Aorta (tissue), 5 donors: ENCODE data around the gene HEPHL1. TPM values are rescaled to one million over a fixed set of nuclear protein-coding genes. Genes with fewer than 3 reads are reported as not detected.
"Not testable (repeated sequence)": the region's sequence is repeated elsewhere in the genome, so short reads cannot be mapped to it uniquely, and the experiment has no call there.

ENCODE experiments used
- ATAC-seq: fragments of 200-7000 bp; cut with Tn5 transposase; one replicate; pipeline ENCODE4 v1.9.1; 2022; ENCODE audit warnings: moderate library complexity; ENCODE audit not compliant: low FRiP score
- DNase-seq, 2 donors: peaks; one replicate each; pipeline ENCODE4 v3.0.0-alpha.2; 2020
- H3K27ac ChIP-seq, 2 donors: one replicate each; pipeline ENCODE4 v1.5.1; 2013; ENCODE audit warnings: low read length in 2 of 2, mild to moderate bottlenecking in 2 of 2, moderate library complexity in 2 of 2, control low read depth in 1 of 2, inconsistent platforms in 1 of 2, low read depth in 1 of 2
- H3K27me3 ChIP-seq, 2 donors: one replicate each; pipeline ENCODE4 v1.6.1; 2013; ENCODE audit warnings: control low read depth in 1 of 2, low read length in 1 of 2, mild to moderate bottlenecking in 1 of 2, moderate library complexity in 1 of 2; ENCODE audit not compliant: insufficient read depth in 2 of 2, control insufficient read depth in 1 of 2
- H3K36me3 ChIP-seq, 2 donors: one replicate each; pipeline ENCODE4 v1.6.1; 2013; ENCODE audit warnings: control low read depth in 1 of 2, low read length in 1 of 2, mild to moderate bottlenecking in 1 of 2; ENCODE audit not compliant: insufficient read depth in 2 of 2, control insufficient read depth in 1 of 2
- H3K4me1 ChIP-seq, 2 donors: one replicate each; pipeline ENCODE4 v1.6.1; 2013; ENCODE audit warnings: low read length in 2 of 2, control low read depth in 1 of 2, mild to moderate bottlenecking in 1 of 2, moderate library complexity in 1 of 2; ENCODE audit not compliant: insufficient read depth in 2 of 2, control insufficient read depth in 1 of 2
- H3K4me3 ChIP-seq, 2 donors: one replicate each; pipeline ENCODE4 v1.5.1; 2013; ENCODE audit warnings: low read length in 2 of 2, control low read depth in 1 of 2, mild to moderate bottlenecking in 1 of 2
- H3K9me3 ChIP-seq: one replicate; pipeline ENCODE4 v1.6.1; 2013; ENCODE audit warnings: mild to moderate bottlenecking, low read length; ENCODE audit not compliant: control insufficient read depth
- WGBS, 2 donors: extraction: QIAGEN DNeasy Blood & Tissue Kit; methylation state at CpG; one replicate each; pipeline ENCODE4 v1.1.7; 2013; 5-methylcytosine and 5-hydroxymethylcytosine counted together
- intact Hi-C, 2 donors: fragments of 100-400 bp; cut with DNase I; formaldehyde crosslinking; loops; one replicate each; pipeline versions ENCODE4 v1.14.2 to v1.15.0; 2022
- polyA plus RNA-seq, 2 donors: library from polyadenylated mRNA; stranded (reverse); fragments of 200-250 nt; gene quantifications; one replicate each; pipeline ENCODE4 v1.2.3, GENCODE V29; 2013
- total RNA-seq, 2 donors: library from RNA; stranded (reverse); fragmentation: NEBNext Ultra II Directional; extraction: Animal tissue kit (Norgen Biotek cat#: 25700); gene quantifications; one replicate each; pipeline ENCODE4 v1.2.1, GENCODE V29; 2021
- donor health status: healthy with polysubstance abuse.
- donor health status: Bipolar disorder and iron deficiency.
- donor health status: DM: no; HTN: no; CAD: no.
- donor health status: DM: no; HTN: no; CAD: no.
- donor health status: DM: yes; HTN: yes; CAD: no.

Gene HEPHL1
- total and polyA plus RNA-seq, 4 donors = 0.06 to 0.25 TPM; not detected in 2

DNA sequence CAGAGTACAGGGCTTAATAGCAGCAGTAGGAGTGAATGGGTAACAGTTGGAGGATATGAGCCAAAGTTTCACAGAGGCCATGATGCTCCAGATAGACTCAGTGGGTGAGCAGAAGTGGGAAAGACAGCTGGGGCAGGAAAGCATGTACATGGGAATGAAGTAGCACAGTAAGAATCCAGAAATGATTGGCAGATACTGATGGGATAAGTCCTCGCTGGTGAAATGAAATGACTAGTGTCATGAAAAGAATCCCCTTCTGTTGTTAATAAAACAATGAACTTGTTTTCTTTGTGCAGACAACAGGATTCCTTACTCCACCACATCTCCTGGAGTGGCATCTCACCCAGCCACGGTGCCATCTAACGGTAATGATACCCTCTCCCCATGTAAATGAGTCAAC, 90.1 kb downstream of the HEPHL1 start:
- no peak for DNase-seq
- no peak overlapping the region for H3K27ac ChIP-seq
- no peaks in the 10 kb centered on the region for H3K27me3 ChIP-seq
- H3K4me1 ChIP-seq = peaks cover 4 to 8% of the 10 kb centered on the region in 2 donors
- 47 to 55% methylated on average over 3 of the region's 3 CpGs for WGBS, 2 donors
- H3K4me3 ChIP-seq = no peak overlapping the region
- intact Hi-C loops = no loop called here
- no peaks in the 10 kb centered on the region for H3K9me3 ChIP-seq
- no peaks in the 10 kb centered on the region for H3K36me3 ChIP-seq
- ATAC-seq = no peak

DNA sequence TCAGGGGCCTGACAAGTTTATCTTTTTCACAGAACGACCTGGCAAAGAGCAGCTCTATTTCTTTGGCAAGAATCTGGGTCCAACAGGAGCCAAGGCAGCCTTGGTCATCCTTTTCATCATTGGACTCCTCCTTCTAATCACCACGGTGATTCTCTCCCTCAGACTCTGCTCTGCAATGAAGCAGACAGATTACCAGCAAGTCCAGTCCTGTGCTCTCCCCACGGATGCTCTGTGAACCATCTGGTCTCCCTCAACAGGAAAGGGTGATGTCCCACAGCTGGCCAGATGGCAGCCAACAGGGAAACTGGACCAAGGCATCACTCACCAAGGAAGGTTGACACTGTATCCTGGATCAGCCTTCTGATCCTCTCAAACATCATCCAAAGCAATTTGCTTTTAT, 90.5 kb downstream of the HEPHL1 start:
- WGBS, 2 donors = 37 to 41% methylated on average over 3 of the region's 3 CpGs
- Histone ChIP-seq H3K4me1 (peaks cover 4 to 8% of the 10 kb centered on the region in 2 donors), H3K36me3 (no peaks in the 10 kb centered on the region), H3K27me3 (no peaks in the 10 kb centered on the region), H3K9me3 (no peaks in the 10 kb centered on the region), H3K27ac (peak overlapping the region; percentile 69 to 86), H3K4me3 (no peak overlapping the region)
- ATAC-seq (peak; percentile 44), DNase-seq (no peak)
- intact Hi-C loops = no loop called here

DNA sequence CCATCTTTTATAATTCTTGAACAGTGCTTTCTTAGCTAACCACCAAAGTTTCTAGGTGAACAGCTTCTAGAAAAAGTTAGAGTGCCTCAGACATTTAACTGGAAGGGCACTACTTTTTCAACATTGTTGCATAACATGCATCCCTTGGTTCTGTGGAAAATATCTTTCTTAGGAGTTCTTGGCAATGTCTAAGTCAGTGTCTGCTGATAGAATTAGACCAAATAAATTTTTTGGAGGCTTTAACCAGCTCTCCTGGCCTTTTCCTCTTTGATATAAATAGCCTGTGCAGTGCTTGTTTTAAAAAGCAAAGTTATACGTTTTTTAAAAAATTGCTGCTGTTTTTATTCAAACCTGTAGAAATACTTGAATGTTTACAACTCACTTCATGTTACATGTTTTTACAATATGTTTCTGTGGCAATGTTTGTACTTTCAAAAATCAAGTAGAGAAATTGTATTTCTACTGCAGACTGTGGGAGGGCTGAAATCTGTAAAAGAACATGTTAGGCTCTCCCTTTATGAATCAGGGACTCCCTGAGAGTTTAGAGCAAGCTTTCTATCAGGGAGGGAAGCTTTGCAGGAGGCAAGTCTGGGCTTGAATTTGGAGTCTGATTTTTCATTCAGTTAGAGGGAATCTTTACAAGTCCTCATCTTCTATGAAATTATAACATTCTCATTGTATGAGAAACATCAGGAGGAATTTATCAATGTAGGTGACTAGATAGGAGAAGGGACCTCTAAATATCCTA, 91.2 kb downstream of the HEPHL1 start:
- H3K4me3 ChIP-seq = no peak overlapping the region
- H3K36me3 ChIP-seq = no peaks in the 10 kb centered on the region
- H3K9me3 ChIP-seq = no peaks in the 10 kb centered on the region
- intact Hi-C loops = no loop called here
- peaks cover 4 to 8% of the 10 kb centered on the region in 2 donors for H3K4me1 ChIP-seq
- WGBS, 2 donors = 0 to 4% methylated on average over 1 of the region's 1 CpG
- no peaks in the 10 kb centered on the region for H3K27me3 ChIP-seq
- peak; percentile 69 for ATAC-seq
- H3K27ac ChIP-seq = no peak overlapping the region
- DNase-seq = no peak

DNA sequence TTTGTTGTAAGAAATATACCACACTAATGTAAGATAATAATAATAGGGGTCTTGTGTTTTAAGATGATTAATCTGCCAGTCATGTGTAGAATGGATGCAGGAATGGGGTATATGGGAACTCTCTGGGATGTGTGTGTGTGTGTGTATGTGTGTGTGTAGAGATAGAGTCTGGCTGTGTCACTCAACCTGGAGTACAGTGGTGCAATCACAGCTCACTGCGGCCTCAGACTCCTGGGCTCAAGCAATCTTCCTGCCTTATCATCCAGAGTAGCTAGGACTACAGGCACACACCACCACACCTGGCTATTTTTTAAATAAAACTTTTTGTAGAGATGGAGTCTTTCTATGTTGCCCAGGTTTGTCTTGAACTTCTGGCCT, 96.0 kb downstream of the HEPHL1 start:
- Histone ChIP-seq H3K4me1 (peaks cover 2% of the 10 kb centered on the region in 2 donors), H3K9me3 (no peaks in the 10 kb centered on the region)

DNA sequence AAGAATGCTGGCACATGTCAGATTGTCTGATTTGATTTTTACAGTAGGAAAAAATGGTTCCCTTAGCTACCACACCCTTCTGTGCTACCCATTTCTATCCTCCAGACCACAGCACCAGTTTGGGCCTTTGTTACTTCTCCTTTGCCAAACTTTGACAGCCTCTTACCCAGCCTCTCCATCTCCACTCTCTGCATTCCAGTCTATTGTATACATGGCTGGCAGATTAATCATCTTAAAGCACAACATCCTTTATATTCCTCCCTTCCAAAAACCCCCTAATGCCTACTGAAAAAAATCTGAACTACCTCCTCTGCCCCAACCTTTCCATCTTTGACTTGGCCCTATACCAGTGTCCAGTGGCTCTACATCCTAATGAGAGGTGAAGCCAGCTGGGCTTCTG, 96.7 kb downstream of the HEPHL1 start:
- H3K9me3 ChIP-seq = no peaks in the 10 kb centered on the region
- H3K4me3 ChIP-seq = no peak overlapping the region
- DNase-seq (no peak), ATAC-seq (no peak)
- intact Hi-C loops = no loop called here
- no peaks in the 10 kb centered on the region for H3K36me3 ChIP-seq
- no peak overlapping the region for H3K27ac ChIP-seq
- H3K27me3 ChIP-seq = no peaks in the 10 kb centered on the region
- peaks cover 2% of the 10 kb centered on the region in 2 donors for H3K4me1 ChIP-seq

More for the DNA sequence above, 96.0 kb downstream of the HEPHL1 start:
- WGBS, 2 donors = 98 to 100% methylated on average over 1 of the region's 1 CpG
- ATAC-seq (no peak), DNase-seq (no peak)
- intact Hi-C loops = no loop called here
- Histone ChIP-seq H3K27me3 (no peaks in the 10 kb centered on the region), H3K4me3 (no peak overlapping the region), H3K36me3 (no peaks in the 10 kb centered on the region), H3K27ac (no peak overlapping the region)

DNA sequence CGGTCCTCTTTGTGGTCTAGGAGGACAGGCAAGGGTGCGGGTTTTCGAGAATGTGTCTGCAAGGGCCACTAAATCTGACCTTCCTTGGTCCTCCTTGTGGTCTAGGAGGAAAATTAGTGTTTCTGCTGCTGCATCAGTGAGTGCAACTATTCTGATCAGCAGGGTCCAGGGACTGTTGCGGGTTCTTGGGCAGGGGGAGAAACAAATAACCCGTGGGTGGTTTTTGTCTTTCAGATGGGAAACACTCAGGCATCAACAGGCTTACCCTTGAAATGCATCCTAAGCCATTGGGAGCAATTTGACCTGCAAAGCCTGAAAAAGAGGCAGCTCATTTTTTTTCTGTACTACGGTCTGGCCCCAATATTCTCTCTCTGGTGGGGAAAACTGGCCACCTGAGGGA, 98.5 kb downstream of the HEPHL1 start:
- ATAC-seq, H3K9me3 ChIP-seq, H3K36me3 ChIP-seq, H3K27me3 ChIP-seq, intact Hi-C loops, H3K27ac ChIP-seq, H3K4me1 ChIP-seq, H3K4me3 ChIP-seq, DNase-seq: not testable (repeated sequence)
- 76 to 95% methylated on average over 6 of the region's 6 CpGs for WGBS, 2 donors

DNA sequence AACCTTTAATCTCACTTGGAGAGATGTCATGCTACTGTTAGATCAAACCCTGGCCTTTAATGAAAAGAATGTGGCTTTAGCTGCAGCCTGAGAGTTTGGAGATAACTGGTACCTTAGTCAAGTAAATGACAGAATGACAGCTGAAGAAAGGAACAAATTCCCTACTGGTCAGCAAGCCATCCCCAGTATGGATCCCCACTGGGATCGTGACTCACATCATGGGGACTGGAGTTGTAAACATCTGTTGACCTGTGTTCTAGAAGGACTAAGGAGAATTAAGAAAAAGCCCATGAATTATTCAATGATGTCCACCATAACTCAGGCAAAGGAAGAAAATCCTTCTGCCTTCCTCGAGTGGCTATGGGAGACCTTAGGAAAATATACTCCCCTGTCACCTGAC, 99.4 kb downstream of the HEPHL1 start:
- 85 to 86% methylated on average over 2 of the region's 2 CpGs for WGBS, 2 donors
- H3K9me3 ChIP-seq, H3K27ac ChIP-seq, H3K27me3 ChIP-seq, H3K4me1 ChIP-seq, intact Hi-C loops, ATAC-seq, H3K4me3 ChIP-seq, DNase-seq, H3K36me3 ChIP-seq: not testable (repeated sequence)

DNA sequence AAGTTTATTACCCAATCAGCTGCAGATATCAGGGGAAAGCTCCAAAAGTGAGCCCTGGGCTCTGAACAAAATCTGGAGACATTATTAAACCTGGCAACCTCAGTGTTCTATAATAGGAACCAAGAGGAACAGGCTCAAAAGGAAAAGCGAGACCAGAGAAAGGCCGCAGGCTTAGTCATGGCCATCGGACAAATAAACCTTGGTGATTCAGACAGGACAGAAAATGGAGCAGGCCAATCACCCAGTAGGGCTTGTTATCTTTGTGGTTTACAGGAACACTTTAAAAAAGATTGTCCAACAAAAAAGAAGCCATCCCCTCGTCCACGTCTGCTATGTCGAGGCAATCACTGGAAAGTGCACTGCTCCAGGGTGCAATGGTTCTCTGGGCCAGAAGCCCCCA, 99.8 kb downstream of the HEPHL1 start:
- Histone ChIP-seq H3K27me3 (no peaks in the 10 kb centered on the region), H3K27ac (no peak overlapping the region), H3K36me3 (no peaks in the 10 kb centered on the region), H3K9me3 (no peaks in the 10 kb centered on the region), H3K4me3 (no peak overlapping the region), H3K4me1 (peaks cover 0 to 5% of the 10 kb centered on the region in 2 donors)
- ATAC-seq (no peak), DNase-seq (no peak)
- intact Hi-C loops = no loop called here
- WGBS, 2 donors = 94% methylated on average over 6 of the region's 6 CpGs

DNA sequence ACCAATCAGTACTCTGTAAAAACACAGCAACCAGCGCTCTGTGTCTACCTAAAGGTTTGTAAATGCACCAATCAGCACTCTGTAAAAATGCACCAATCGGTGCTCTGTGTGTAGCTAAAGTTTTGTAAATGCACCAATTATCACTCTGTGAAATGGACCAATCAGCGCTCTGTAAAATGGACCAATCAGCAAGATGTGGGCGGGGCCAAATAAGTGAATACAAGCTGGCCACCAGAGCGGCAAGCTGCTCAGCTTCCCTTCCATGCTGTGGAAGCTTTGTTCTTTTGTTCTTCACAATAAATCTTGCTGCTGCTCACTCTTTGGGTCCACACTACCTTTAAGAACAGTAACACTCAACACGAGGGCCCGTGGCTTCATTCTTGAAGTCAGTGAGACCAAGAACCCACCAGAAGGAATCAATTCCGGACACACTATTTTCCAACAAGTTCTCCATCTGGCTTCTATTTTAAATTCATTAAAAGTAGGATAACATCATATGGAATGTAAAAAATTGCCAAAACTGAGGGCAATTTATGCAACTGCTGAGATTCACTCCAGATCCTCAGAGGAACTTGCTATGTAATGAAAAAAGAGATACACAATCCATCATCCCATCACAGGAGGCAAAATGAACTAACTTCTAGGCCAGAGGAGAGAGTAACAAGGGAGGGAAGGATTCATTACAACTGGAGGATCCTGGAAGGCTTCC, 104.4 kb downstream of the HEPHL1 start:
- no peak overlapping the region for H3K27ac ChIP-seq
- 91 to 95% methylated on average over 8 of the region's 8 CpGs for WGBS, 2 donors
- no peaks in the 10 kb centered on the region for H3K27me3 ChIP-seq
- no peak for DNase-seq
- H3K4me3 ChIP-seq = no peak overlapping the region
- intact Hi-C loops = no loop called here
- H3K4me1 ChIP-seq = peaks cover 0 to 3% of the 10 kb centered on the region in 2 donors
- no peak for ATAC-seq
- H3K9me3 ChIP-seq = no peaks in the 10 kb centered on the region
- H3K36me3 ChIP-seq = no peaks in the 10 kb centered on the region
